Mesenteric fat pad (tissue), 1 donor: ENCODE measurements around the gene TRIM71. TPM values are rescaled to one million over a fixed set of nuclear protein-coding genes. Genes with fewer than 3 reads are reported as not detected.

Source experiments
- DNase-seq: peaks from one replicate; pipeline ENCODE4 v3.0.0-alpha.2; 2020; ENCODE audit warnings: low spot score
- total RNA-seq: library from RNA; stranded (reverse); fragmentation: NEBNext Ultra II Directional; extraction: Animal tissue kit (Norgen Biotek cat#: 25700); gene quantifications from one replicate; pipeline ENCODE4 v1.2.1, GENCODE V29; 2021
- donor health status: DM: yes; HTN: yes; CAD: no.

The TRIM71 gene
- total RNA-seq, 1 donor from 2014 or later = not detected

DNA sequence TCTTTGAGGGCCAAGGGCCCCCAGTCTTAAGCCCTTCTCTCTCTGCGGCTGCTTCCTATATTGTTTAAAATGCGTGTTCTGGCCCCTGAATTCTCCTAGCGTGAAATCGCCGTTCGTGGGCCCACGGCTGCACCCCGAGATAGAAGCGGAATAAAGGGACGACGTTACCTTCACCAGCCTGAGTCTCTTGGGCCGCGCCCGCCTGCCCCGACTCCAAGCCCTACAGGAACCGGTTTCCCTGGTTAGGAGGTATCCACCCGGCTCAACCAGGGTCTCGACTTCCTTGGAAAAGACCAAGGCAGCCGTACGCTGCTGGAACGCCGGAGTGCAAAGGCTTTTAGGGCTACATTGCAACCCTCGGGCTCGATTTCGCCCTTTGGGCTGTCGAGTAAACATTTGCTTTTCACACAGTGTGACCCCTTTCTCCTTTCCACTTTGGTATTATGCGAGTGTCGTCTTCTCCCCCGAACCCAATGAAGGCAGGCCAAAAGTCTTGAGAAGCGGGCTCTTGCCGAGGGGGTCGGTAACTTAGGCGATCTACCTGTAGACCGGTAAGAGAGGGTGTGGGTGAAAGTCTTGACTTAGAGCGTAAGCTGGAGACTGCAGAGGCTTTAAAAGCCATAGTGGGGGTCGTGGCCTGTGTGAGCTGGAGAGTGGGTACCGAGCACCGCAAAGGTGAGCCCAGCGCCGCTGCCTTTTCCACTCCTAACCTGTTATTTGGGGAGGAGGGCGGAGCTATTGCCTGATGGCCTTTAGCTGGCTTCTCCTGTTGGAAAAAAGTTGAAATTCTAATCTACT lies 2.0 kb downstream of the TRIM71 start:
- peak; percentile 81 for DNase-seq

DNA sequence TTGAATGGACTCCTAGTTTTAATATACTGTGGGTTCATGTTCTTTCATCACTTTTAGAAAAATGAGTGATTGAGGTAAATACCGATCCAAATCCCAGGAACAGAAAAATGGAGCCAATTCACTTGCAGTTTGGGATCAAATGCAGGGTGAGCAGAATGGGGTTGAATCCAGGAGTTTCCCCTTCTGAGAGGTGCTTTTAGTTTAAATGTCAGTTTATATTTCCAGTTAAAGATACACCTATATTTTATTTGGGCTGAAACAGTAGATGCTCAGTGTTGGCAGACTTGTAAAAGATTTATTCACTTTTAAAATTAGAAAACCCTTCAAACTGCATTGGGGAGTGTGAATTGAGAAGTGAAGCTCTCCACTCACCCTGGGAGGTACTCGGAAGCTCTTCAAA lies 2.6 kb downstream of the TRIM71 start:
- DNase-seq = no peak

DNA sequence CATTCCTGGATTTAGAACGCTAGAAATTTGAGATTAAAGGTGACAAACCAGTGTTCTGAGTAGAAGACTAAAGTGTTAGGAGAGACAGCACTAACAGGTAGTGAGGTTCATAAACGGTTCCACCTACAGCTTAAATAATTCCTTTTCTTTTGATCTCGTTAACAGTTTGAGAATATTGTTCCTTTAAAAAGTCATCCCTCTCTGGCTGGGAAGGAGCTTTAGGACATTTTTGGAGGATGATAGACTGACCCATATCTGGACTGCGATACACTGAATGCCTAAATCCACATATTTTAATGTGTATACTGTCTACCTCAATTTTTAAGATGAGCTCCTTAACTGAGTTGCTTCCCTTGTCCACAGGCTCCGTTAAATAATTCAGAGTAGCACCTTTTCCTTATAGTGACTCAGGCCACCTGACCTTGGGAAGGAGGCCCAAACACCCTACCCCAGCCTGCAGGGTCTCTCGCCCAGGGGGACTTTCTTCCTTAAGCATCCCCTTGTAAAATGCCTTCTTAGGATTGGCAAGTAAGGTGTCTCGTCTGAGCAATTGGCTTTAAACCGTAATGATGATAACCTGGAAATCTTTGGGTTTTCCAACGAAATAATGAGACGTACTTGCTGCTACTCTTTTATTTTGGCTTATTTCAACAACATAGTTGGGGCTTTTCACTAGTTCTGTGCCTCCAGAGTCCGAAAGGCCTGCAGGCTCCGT lies 3.3 kb downstream of the TRIM71 start:
- peak; percentile 43 for DNase-seq

DNA sequence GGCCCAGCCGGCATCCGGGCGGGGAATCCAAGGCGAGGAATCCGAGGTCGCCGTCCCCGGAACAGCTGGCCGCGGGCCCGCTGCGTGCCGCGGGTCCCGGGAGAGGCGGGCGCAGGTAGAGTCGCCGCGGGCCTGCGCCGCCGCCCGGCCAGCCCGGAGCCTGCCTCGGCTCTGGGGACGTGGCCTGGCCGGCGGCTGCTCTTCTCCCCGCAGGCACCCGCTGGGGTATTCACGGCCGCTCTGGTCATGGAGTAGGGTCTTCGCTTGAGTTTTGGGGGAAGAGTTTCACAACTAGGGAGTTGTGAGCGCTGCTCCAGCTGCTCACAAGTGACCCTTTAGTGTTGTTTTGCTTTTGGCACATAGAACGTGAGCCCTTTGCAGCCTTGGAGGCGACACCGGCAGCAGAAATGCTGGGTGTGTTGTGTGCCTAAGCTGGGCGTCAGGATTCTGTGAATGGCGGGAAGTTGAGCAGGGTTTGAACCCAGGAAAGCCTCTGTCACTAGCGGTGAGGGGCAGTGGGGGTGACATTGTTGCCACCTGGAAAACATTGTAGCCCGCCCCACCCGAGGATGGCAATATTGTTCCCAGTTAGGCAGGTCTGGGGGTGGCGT lies 4.0 kb downstream of the TRIM71 start:
- peak; percentile 74 for DNase-seq

DNA sequence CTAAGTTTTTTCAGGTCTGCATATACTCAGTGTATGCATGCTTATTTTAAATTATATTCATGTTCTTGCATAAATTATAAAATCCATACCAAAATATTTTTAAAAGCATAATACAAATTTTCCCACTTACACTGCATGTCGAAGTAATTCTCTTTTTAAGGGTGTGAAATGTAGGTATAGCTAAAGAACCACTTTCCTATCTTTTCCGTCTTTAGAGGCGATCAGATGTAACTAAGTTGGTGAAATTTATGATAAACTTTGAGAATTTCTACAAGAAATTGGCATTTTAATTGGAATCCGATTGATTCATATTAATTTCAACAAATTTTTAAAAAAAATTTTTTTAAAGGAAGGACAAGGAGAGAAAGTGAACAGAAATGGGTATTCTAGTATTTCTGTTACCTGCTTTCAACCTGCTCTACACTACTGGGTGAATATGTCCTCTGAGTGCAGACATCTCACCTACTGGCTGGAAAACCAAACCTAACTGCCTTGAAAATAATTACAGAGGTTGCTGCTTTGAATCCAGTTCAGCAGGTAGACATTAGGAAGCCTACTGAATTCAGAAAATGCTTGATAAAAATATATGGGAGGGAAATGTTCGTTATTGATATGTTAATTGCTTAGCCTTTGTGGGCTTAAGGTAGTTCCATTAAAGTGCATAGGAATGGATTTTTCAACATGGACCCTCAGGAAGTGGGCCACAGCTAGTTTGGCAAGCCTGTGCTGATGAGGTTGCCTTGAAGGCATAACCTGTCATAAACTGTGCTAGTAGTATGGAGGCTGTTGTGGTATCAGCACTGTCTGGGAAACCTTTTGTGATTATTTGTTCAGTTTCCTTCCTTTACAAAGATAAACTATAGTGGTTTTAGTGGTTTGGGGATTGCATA lies 5.1 kb downstream of the TRIM71 start:
- no peak for DNase-seq

DNA sequence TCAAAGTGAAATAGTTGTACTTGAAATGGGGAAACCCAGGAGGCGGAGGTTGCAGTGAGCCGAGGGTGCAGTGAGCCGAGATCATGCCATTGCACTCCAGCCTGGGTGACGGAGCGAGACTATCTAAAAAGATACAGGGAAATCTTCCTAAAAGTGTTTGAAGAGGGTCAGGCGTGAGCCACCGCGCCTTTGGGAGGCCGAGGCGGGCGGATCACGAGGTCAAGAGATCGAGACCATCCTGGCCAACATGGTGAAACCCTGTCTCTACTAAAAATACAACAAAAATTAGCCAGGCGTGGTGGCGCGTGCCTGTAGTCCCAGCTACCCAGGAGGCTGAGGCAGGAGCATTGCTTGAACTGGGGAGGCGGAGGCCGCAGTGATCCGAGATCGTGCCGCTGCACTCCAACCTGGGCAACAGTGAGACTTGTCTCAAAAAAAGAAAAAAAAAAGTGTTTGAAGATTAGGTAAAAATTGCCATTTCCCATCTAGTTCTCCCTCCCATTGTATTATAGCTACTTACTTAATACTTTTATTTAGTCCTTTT lies 5.9 kb downstream of the TRIM71 start:
- peak; percentile 57 for DNase-seq

DNA sequence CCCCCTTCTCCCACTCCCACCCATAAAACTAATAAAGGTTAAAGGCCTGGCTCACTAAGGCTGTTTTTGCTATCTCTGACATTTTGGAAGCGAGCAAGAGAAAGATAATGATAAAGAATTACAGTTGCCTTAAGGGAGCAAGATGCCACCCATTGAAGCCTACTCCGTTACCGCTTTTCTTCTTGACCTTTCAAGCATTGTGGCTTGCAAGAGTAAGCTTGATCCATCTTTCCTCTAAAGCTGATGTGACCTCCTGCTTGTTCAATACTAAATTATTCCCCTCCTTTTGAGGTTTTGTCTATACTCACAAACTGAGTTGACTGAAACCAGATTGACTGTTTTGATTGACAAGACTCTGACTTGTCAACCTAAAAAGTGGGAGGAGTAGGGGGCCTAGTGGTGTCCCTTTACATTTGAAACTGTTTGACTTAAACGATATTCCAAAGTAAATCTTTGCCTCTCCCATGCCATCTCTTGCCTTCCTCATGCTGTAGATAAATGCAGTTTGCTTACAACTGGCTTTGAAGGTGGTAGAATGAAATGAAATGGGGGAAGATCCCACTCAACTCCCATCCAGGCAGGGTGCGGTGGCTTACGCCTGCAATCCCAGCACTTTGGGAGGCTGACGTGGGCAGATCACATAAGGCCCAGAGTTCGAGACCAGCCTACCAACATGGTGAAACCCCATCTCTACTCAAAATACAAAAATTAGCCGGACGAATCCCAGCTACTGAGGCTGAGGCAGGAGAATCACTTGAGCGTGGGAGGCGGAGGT lies 8.0 kb downstream of the TRIM71 start:
- DNase-seq = no peak

DNA sequence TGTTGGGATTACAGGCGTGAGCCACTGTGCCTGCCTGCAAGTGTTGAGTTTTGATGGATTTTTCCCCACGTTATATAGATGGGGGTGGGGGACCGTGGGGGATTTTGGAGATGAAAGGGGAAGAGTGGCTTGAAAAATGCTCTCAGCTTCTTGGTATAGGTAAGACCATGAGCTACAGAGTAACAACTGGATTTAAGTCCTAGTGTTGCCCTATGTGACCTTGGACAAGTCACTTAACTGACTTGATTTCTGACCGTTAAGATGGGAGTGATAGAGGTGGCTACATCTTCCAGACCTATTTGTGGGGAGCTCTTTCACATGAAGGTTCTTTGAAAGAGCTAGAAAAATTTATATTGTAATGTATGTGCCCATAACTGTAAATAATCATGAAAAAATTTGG lies 13.3 kb downstream of the TRIM71 start:
- DNase-seq = no peak

DNA sequence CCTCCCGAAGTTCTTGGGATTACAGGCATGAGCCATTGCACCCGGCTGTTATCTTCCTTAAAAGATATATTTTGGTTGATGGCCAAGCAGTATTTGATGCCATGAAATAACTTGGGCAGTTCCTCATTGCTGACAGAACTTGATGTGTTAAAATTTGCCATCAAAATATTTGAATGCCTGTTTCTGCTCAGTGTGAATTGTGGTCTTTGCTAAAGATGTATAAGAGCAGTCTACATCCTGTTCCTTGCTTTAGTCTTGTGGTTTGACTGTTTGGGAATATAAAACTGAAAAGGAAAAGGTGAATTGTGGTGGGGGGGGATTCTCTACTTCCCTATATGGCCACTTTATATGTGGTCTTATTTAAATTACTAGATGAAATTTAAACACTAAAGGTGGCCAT lies 14.0 kb downstream of the TRIM71 start:
- DNase-seq = no peak

DNA sequence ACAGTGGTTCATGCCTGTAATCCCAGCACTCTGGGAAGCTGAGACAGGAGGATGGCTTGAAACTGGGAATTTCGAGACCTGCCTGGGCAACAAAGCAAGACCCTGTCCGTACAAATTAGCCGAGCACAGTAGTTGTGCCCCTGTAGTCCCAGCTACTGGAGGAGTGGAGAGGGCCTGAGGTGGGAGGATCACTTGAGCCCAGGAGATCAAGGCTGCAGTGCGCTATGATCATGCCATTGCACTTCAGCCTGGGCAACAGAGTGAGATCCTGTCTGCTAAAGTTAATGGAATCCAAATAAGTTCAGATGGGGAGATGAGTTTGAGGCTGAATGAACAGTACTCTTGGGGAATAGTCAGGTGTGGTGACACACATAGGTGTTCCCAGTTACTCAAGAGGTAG lies 14.4 kb downstream of the TRIM71 start:
- DNase-seq = no peak

DNA sequence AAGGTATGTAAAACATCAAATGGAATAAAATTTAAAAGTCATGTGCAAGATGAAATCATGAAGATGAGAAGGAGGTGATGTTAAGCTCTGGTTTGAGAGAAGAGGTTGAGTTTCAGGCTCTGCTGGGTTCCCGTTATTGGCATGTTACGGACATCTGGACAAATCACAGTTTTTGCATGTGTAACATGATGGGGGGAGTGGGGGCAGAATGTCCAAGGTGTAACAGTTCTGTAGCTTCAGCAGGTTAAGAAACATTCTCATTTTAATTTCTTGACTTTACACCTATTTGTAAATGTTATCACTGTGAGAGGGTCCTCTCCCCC lies 17.2 kb downstream of the TRIM71 start:
- no peak for DNase-seq

DNA sequence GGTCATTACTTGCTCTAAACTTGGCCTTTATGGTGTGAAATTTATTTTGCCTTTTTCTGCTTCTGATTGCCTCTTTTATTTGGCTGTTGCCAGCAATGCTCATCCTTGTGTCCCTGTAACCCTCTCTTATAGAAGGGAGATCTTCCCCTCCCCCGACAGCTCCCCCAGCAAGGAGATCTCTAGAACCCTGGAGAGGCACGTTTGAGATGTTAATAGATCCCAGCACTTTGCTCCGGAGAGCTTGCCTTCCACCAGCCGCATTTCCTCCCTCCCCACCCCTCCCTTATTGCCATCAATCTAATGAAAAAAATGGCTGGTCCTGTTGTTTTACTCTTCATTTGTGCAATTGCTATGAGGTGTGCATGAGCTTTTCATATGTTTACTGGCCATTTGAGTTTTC lies 18.2 kb downstream of the TRIM71 start:
- DNase-seq = no peak

DNA sequence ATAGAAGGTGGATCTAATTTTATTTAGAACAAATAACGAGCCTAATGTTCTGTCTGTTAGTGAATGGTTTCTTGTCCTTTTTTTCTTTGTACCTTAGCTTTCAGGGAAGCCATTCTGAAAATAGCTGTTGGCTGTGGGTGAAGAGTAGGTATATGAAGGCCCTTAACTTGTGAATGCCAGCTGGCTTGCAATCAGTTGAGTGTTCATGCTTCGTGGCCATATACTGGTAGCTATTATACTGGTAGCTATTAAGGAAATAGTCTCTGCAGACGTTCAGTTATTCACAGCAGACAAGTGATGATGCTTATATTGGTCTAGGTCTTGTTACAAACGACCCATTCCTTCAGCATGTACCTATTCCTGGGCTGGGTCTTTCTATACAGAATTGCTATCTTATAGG lies 18.8 kb downstream of the TRIM71 start:
- no peak for DNase-seq

DNA sequence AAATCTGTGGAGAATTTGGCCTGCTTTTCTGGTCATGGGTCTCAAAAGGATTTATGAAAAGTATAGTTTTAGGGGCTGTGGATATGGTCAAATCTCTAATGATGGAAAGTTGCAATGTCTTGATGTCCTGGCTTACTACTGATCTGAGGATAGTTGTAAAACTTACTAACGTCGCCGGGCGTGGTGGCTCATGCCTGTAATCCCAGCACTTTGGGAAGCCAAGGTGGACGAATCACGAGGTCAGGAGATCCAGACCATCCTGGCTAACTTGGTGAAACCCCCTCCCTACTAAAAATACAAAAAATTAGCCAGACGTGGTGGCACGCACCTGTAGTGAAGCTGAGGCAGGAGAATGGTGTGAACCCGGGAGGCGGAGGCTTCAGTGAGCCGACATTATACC lies 19.6 kb downstream of the TRIM71 start:
- DNase-seq = no peak

DNA sequence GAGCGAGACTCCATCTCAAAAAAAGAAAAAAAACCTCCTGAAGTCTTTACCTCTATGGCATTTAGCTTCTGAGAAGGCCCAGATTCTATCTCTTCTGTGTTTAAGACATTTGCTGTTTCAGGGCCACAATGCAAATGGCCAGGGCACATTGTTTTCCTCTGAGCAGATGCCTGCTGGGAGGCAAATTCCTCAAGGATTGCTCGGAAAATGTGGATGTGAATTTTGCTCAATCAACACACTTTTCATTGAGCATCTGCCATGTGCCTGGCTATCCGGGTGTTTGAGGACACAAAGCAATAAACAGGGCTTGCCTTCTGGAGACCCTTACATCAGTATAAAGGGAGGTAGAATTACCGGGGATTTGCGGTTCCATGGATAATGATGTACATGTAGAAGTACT lies 20.0 kb downstream of the TRIM71 start:
- no peak for DNase-seq

DNA sequence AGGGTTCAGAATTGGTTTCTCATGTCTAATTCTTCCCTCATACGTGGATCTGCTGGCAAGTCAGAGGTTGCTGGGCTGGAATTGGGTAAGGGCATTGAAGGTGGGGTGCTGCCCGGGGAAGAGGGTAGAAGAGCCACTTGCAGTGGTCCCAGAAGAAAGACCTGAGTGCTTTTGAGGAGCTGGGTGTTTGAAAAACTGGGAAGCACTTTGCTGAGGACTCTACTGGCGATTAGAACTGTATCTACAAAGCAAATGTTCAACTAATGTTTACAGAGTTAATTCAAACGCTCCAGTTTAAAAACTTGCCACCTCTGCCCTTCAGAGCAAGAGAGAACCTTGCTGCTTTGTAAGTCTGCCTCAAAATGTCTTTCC lies 21.9 kb downstream of the TRIM71 start:
- no peak for DNase-seq

DNA sequence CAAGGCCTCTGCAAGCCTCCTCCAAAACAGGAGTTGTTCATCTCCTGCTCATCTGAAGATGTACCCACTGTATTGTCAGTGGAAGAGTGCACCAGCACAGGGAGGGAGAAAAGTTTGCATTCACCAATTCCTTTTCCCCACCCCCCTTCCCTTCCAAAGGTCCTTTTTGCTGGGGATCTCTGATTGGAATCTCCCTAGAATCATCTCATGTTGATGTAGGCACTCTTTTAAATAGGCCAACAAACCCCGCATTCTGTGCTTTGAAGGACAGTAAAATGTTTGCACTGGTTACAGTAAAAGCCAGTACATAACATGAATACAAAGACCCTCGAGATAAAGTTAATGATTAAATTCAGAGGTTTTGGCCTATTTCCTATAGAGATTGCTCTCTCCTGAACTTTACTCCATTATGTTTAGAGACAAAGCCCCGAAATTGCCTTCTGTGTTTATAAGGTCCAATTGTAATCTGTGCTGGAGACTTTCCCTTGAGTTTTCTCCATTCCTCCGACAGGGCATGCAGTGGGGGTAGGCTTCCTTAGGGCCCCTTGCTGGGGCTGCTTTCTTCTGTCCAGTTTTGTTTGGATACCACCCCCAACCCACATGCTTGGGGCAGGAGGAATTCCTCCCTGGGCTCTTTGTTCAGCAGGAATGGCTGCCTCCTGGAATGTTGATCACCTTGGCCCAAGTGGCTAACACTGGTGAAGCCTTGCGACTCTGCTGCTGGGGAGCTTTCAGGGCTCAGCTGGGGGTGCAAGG lies 22.5 kb downstream of the TRIM71 start:
- no peak for DNase-seq

DNA sequence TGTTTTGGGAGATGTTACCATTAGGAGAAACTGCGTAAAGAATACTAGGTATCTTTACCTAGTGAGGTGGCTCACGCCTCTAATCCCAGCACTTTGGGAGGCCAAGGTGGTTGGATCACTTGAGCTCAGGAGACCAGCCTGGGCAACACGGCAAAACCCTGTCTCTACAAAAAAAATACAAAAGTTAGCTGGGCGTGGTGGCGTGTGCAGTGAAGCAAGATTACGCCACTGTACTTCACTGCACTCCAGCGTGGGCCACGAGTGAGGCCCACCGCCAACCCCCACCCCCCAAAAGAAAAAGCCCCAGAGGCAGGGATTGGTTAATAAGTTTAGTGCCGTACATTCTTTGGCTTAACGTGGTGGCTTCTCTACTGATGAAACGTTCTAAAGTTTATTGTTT lies 23.5 kb downstream of the TRIM71 start:
- no peak for DNase-seq

DNA sequence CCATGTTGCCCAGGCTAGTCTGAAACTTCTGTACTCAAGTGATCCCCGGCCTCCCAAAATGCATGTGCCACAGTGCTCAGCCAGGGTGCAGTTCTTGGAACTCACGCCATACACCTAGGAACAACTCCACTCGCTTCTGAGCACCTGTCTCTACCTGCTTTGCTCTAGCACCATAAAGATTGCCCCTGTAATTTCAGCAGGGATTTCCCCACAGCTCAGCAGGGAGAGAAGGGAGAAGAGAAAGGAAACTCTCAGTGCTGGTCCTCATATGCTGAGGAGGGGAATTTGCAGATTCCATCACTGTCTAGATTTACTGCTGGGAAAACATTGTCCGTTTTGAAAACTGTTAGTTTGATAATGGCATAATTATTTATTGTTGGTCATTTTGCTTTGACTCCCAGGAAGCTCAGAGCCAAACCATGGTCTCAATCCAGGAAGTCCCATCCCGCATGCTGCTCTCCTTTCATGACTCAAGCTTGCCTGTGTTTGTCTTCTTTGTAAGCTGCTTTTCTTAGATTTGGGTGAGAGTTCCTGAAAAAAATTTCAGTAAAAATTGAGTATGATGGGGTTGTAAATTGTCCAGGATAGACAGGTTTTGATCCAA lies 24.2 kb downstream of the TRIM71 start:
- DNase-seq = no peak
